HepG2 (cell line): Measurements from ENCODE around the gene DHX34. TPM values are rescaled to one million over a fixed set of nuclear protein-coding genes. Genes with fewer than 3 reads are reported as not detected.
A peak's percentile ranks its signal among the peaks of the same experiment; 100 is the strongest.

ENCODE experiments used
- DR1 ChIP-seq: sonication (generic); formaldehyde crosslinking; IDR thresholded peaks from 2 replicates; pipeline ENCODE4 v1.8.0; 2021; ENCODE audit warnings: mild to moderate bottlenecking, missing genetic modification reagents, inconsistent platforms
- FLYWCH1 ChIP-seq: sonication (generic); formaldehyde crosslinking; IDR thresholded peaks from 2 replicates; pipeline ENCODE4 v1.8.1; 2023; ENCODE audit warnings: mild to moderate bottlenecking, missing genetic modification reagents
- NRL ChIP-seq: sonication (generic); formaldehyde crosslinking; IDR thresholded peaks from 2 replicates; pipeline ENCODE4 v1.5.0; 2020; ENCODE audit warnings: missing genetic modification reagents, mild to moderate bottlenecking, moderate library complexity, borderline replicate concordance
- SMAD1 ChIP-seq: sonication (generic); formaldehyde crosslinking; IDR thresholded peaks from 2 replicates; pipeline ENCODE4 v1.4.0; 2020; ENCODE audit warnings: missing genetic modification reagents, low read depth, mild to moderate bottlenecking, borderline replicate concordance
- YEATS2 ChIP-seq: sonication (generic); formaldehyde crosslinking; IDR thresholded peaks from 2 replicates; pipeline ENCODE4 v1.4.0; 2020; ENCODE audit warnings: missing genetic modification reagents, borderline replicate concordance
- ZNF326 ChIP-seq: sonication (generic); formaldehyde crosslinking; IDR thresholded peaks from 2 replicates; pipeline ENCODE4 v1.4.0; 2020; ENCODE audit warnings: missing genetic modification reagents, borderline replicate concordance
- ZNF564 ChIP-seq: sonication (generic); formaldehyde crosslinking; IDR thresholded peaks from 2 replicates; pipeline ENCODE4 v1.8.1; 2023; ENCODE audit warnings: mild to moderate bottlenecking, missing genetic modification reagents
- ZNF713 ChIP-seq: sonication (generic); formaldehyde crosslinking; IDR thresholded peaks from 2 replicates; pipeline ENCODE4 v1.4.0; 2020; ENCODE audit warnings: mild to moderate bottlenecking, missing genetic modification reagents
- ZNF790 ChIP-seq: sonication (generic); formaldehyde crosslinking; IDR thresholded peaks from 2 replicates; pipeline ENCODE4 v1.8.0; 2022; ENCODE audit warnings: missing genetic modification reagents, mild to moderate bottlenecking, borderline replicate concordance
- ZSCAN31 ChIP-seq: sonication (generic); formaldehyde crosslinking; IDR thresholded peaks from 2 replicates; pipeline ENCODE4 v1.5.0; 2020; ENCODE audit warnings: low read depth, mild to moderate bottlenecking, missing genetic modification reagents
- ZZZ3 ChIP-seq: sonication (generic); formaldehyde crosslinking; IDR thresholded peaks from 2 replicates; pipeline ENCODE4 v1.4.0; 2020; ENCODE audit warnings: missing genetic modification reagents, mild to moderate bottlenecking, borderline replicate concordance
- polyA plus RNA-seq, 8 experiments: library from polyadenylated mRNA; depleted of rRNA in 3 of 8; stranded (reverse) in 7 of 8; unstranded in 1 of 8; fragments of >200 nt; fragmentation: Illumina TruSeq in 4 of 8; extraction: Trizol in 4 of 8; gene quantifications; 2 replicates each; pipeline versions ENCODE4 v1.2.1 to v1.2.3, GENCODE V29; 2011 to 2016; ENCODE audit warnings: low read depth in 4 of 8, missing spikeins in 1 of 8, mixed read lengths in 1 of 8; ENCODE audit not compliant: insufficient read depth in 1 of 8
- total RNA-seq, 5 experiments: library from RNA; depleted of rRNA; stranded (reverse); fragments of >200 nt; fragmentation: Illumina TruSeq; extraction: Trizol; gene quantifications; 2 replicates each; pipeline ENCODE4 v1.2.3, GENCODE V29; 2016; ENCODE audit warnings: low read depth in 1 of 5
- TF ChIP-seq, protein P1 (sequence below): sonication (generic); formaldehyde crosslinking; IDR thresholded peaks from 2 replicates; pipeline ENCODE4 v1.5.0; 2020; ENCODE audit warnings: mild to moderate bottlenecking, low read depth, missing genetic modification reagents, borderline replicate concordance
- TF ChIP-seq, protein P2 (sequence below): conservative IDR thresholded peaks from 2 replicates; pipeline ENCODE4 v1.6.1; 2018; ENCODE audit warnings: missing genetic modification reagents
- TF ChIP-seq, protein P3 (sequence below): sonication (generic); formaldehyde crosslinking; IDR thresholded peaks from 2 replicates; pipeline ENCODE4 v1.4.0; 2020; ENCODE audit warnings: mild to moderate bottlenecking, low read depth, missing genetic modification reagents
- TF ChIP-seq, protein P4 (sequence below): sonication (generic); formaldehyde crosslinking; IDR thresholded peaks from 2 replicates; pipeline ENCODE4 v1.4.0; 2020; ENCODE audit warnings: mild to moderate bottlenecking, missing genetic modification reagents
- TF ChIP-seq, protein P5 (sequence below): sonication (generic); formaldehyde crosslinking; IDR thresholded peaks from 2 replicates; pipeline ENCODE4 v1.5.0; 2020; ENCODE audit warnings: mild to moderate bottlenecking, missing genetic modification reagents, borderline replicate concordance

DHX34 gene
- total and polyA plus RNA-seq, 2 of the 13 experiments (the other 11 are each of a cell fraction or from before 2014, with no cell fraction given): 9.2 to 12.0 TPM

DNA sequence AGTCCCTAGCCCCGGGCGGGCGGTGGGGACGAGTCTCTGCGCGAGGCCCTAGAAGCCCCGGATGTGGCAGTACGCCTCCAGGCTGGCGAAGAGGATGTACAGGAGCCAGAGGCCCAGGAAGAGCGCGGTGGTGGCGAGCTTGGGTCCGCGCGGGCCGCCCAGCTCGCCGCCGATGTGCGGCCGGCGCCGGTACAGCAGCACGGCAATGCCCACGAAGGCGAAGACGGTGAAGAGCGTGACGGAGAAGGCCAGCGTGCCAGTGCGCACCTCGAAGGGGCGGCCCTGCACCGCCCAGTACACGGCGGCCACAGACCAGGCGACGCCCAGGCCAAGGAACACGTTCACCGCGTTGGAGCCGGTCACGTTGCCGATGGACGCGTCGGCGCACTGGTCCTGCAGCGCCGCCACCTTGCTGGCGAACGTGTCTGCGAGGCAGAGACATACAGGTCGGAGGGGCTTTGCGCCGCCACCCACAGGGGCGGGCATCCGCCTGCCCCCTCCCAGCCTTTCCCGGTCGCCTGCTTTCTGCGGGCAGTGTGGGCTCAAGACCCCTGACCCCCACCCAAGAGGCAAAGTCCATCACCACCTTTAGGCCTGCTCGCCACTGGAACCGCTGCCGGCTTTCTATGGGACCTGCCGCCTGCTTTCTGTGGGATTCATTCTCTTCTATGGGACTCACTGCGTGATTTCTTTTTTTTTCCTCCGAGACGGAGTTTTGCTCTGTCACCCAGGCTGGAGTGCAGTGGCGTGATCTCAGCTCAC, 81.1 kb downstream of the DHX34 start (continued):
- TF ChIP-seq, protein P1, sequence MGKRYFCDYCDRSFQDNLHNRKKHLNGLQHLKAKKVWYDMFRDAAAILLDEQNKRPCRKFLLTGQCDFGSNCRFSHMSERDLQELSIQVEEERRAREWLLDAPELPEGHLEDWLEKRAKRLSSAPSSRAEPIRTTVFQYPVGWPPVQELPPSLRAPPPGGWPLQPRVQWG (CRISPR knock-in tag): no peak
- TF ChIP-seq ZSCAN31 (CRISPR knock-in tag) (no peak), ZNF326 (CRISPR knock-in tag) (no peak), SMAD1 (CRISPR knock-in tag) (no peak), ZNF713 (CRISPR knock-in tag) (0 out of 2 replicates have a peak, but pooled peaks have one; percentile 76), ZZZ3 (0 out of 2 replicates have a peak, but pooled peaks have one; percentile 38), FLYWCH1 (CRISPR knock-in tag) (no peak), ZNF790 (CRISPR knock-in tag) (peak; percentile 75; the same call in 1 of the 2 replicates), DR1 (CRISPR knock-in tag) (no peak), ZNF564 (CRISPR knock-in tag) (peak; percentile 77), NRL (0 out of 2 replicates have a peak, but pooled peaks have one; percentile 35), YEATS2 (CRISPR knock-in tag) (peak; percentile 46; the same call in 1 of the 2 replicates)
- TF ChIP-seq, protein P2, sequence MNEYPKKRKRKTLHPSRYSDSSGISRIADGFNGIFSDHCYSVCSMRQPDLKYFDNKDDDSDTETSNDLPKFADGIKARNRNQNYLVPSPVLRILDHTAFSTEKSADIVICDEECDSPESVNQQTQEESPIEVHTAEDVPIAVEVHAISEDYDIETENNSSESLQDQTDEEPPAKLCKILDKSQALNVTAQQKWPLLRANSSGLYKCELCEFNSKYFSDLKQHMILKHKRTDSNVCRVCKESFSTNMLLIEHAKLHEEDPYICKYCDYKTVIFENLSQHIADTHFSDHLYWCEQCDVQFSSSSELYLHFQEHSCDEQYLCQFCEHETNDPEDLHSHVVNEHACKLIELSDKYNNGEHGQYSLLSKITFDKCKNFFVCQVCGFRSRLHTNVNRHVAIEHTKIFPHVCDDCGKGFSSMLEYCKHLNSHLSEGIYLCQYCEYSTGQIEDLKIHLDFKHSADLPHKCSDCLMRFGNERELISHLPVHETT (CRISPR knock-in tag): 0 out of 2 replicates have a peak, but pooled peaks have one; percentile 19
- TF ChIP-seq, protein P3, sequence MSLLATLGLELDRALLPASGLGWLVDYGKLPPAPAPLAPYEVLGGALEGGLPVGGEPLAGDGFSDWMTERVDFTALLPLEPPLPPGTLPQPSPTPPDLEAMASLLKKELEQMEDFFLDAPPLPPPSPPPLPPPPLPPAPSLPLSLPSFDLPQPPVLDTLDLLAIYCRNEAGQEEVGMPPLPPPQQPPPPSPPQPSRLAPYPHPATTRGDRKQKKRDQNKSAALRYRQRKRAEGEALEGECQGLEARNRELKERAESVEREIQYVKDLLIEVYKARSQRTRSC: no peak
- TF ChIP-seq, protein P4, sequence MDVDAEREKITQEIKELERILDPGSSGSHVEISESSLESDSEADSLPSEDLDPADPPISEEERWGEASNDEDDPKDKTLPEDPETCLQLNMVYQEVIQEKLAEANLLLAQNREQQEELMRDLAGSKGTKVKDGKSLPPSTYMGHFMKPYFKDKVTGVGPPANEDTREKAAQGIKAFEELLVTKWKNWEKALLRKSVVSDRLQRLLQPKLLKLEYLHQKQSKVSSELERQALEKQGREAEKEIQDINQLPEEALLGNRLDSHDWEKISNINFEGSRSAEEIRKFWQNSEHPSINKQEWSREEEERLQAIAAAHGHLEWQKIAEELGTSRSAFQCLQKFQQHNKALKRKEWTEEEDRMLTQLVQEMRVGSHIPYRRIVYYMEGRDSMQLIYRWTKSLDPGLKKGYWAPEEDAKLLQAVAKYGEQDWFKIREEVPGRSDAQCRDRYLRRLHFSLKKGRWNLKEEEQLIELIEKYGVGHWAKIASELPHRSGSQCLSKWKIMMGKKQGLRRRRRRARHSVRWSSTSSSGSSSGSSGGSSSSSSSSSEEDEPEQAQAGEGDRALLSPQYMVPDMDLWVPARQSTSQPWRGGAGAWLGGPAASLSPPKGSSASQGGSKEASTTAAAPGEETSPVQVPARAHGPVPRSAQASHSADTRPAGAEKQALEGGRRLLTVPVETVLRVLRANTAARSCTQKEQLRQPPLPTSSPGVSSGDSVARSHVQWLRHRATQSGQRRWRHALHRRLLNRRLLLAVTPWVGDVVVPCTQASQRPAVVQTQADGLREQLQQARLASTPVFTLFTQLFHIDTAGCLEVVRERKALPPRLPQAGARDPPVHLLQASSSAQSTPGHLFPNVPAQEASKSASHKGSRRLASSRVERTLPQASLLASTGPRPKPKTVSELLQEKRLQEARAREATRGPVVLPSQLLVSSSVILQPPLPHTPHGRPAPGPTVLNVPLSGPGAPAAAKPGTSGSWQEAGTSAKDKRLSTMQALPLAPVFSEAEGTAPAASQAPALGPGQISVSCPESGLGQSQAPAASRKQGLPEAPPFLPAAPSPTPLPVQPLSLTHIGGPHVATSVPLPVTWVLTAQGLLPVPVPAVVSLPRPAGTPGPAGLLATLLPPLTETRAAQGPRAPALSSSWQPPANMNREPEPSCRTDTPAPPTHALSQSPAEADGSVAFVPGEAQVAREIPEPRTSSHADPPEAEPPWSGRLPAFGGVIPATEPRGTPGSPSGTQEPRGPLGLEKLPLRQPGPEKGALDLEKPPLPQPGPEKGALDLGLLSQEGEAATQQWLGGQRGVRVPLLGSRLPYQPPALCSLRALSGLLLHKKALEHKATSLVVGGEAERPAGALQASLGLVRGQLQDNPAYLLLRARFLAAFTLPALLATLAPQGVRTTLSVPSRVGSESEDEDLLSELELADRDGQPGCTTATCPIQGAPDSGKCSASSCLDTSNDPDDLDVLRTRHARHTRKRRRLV (CRISPR knock-in tag): no peak
- TF ChIP-seq, protein P5, sequence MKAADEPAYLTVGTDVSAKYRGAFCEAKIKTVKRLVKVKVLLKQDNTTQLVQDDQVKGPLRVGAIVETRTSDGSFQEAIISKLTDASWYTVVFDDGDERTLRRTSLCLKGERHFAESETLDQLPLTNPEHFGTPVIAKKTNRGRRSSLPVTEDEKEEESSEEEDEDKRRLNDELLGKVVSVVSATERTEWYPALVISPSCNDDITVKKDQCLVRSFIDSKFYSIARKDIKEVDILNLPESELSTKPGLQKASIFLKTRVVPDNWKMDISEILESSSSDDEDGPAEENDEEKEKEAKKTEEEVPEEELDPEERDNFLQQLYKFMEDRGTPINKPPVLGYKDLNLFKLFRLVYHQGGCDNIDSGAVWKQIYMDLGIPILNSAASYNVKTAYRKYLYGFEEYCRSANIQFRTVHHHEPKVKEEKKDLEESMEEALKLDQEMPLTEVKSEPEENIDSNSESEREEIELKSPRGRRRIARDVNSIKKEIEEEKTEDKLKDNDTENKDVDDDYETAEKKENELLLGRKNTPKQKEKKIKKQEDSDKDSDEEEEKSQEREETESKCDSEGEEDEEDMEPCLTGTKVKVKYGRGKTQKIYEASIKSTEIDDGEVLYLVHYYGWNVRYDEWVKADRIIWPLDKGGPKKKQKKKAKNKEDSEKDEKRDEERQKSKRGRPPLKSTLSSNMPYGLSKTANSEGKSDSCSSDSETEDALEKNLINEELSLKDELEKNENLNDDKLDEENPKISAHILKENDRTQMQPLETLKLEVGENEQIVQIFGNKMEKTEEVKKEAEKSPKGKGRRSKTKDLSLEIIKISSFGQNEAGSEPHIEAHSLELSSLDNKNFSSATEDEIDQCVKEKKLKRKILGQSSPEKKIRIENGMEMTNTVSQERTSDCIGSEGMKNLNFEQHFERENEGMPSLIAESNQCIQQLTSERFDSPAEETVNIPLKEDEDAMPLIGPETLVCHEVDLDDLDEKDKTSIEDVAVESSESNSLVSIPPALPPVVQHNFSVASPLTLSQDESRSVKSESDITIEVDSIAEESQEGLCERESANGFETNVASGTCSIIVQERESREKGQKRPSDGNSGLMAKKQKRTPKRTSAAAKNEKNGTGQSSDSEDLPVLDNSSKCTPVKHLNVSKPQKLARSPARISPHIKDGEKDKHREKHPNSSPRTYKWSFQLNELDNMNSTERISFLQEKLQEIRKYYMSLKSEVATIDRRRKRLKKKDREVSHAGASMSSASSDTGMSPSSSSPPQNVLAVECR (CRISPR knock-in tag): peak; percentile 51; the same call in 1 of the 2 replicates
